ENCODE results near the gene PARVG.

- TF ChIP-seq POLR2A (IDR thresholded peaks at IDR 0.05; ENCODE audit: insufficient read depth in 1 of 2, low read depth in 2 of 2, low read length in 2 of 2) (no peak), BHLHE40 (IDR thresholded peaks at IDR 0.05; ENCODE audit: low read length) (no peak), CTCF (CRISPR knock-in tag; IDR thresholded peaks at IDR 0.05) (no peak), PHF8 (CRISPR knock-in tag; IDR thresholded peaks at IDR 0.05) (no peak), GABPA (IDR thresholded peaks at IDR 0.05; ENCODE audit: low read depth, low read length) (no peak), GABPA (CRISPR knock-in tag; IDR thresholded peaks at IDR 0.05; ENCODE audit: low read depth) (no peak), SP2 (CRISPR knock-in tag; IDR thresholded peaks at IDR 0.05) (no peak), MZF1 (CRISPR knock-in tag; IDR thresholded peaks at IDR 0.05; ENCODE audit: borderline replicate concordance) (no peak), CEBPB (IDR thresholded peaks at IDR 0.05; ENCODE audit: borderline replicate concordance, low read depth, low read length) (no peak), JUN (CRISPR knock-in tag; IDR thresholded peaks at IDR 0.05) (no peak), HNF4G (IDR thresholded peaks at IDR 0.05; ENCODE audit: borderline replicate concordance, low read depth, low read length) (no peak), HNF4G (CRISPR knock-in tag; IDR thresholded peaks at IDR 0.05; ENCODE audit: borderline replicate concordance, low read depth) (no peak), ZNF121 (CRISPR knock-in tag; IDR thresholded peaks at IDR 0.05) (no peak), ZNF530 (CRISPR knock-in tag; IDR thresholded peaks at IDR 0.05; ENCODE audit: low read depth) (no peak), KLF9 (CRISPR knock-in tag; IDR thresholded peaks at IDR 0.05; ENCODE audit: low read depth) (no peak)
- TF ChIP-seq, protein P1, sequence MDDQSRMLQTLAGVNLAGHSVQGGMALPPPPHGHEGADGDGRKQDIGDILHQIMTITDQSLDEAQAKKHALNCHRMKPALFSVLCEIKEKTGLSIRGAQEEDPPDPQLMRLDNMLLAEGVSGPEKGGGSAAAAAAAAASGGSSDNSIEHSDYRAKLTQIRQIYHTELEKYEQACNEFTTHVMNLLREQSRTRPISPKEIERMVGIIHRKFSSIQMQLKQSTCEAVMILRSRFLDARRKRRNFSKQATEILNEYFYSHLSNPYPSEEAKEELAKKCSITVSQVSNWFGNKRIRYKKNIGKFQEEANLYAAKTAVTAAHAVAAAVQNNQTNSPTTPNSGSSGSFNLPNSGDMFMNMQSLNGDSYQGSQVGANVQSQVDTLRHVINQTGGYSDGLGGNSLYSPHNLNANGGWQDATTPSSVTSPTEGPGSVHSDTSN (CRISPR knock-in tag; IDR thresholded peaks at IDR 0.05; ENCODE audit: borderline replicate concordance): no peak
Measured at GRCh38 chr22:44188986-44189630, 8.4 kb downstream of the PARVG start.
